ENCODE results near the gene PRODH2.

The PRODH2 gene

DNA sequence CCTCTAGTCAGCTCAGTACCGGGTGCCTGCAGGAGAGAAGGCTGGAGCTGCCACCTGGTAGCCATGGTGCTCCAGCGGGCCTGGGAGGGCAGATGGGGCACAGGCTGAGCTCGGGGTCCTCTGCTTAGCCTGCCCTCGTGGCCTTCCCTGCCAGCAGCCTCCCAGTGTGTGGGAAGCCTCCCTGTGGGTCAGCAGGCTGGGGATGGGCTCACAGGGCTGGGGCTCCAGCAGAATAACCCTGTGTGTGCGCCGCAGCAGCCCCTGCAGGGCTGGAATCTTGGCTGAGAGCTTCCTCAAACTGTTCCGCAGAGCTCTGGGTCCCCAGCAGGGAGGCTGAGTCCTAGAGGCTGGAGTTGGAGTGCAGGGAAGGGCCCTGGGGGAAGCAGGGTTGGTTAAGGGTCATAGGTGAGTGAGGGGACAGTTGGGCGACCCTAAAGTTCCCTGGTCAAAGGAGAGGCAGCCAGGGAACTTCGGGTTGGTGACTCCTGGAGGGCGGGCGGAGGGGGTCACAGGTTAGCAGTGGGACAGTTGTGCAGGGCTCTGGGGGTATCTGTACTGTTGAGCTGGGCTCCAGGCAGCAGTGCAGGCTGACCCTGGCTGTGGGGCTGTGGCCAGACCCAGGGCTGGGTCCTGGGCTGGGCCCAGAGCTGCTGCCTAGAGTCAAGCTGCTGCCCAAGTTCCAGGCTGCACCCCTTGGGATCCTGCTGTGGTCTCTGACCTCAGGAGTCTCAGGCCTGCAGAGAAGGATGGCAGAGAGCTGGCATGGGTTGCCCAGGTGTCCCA is 23.3 kb downstream of the PRODH2 start:
- Histone ChIP-seq H2AFZ (ENCODE audit: low read length) (no peak overlapping the region), H3F3A (ENCODE audit: insufficient read depth, low read length) (no peaks in the 10 kb centered on the region; the same call in 1 of the 2 replicates), H3K4me1 (ENCODE audit: insufficient read depth, low read length, severe bottlenecking) (no peaks in the 10 kb centered on the region), H3K4me3 (ENCODE audit: low read depth, low read length, poor library complexity, severe bottlenecking) (no peak overlapping the region), H3K9me3 (ENCODE audit: low read length) (no peaks in the 10 kb centered on the region), H3K9ac (ENCODE audit: low read length) (no peak overlapping the region), H3K27me3 (ENCODE audit: insufficient read depth, low read length) (no peaks in the 10 kb centered on the region), H3K4me2 (ENCODE audit: low read length) (no peak overlapping the region), H4K20me1 (ENCODE audit: insufficient read depth, low read length) (no peaks in the 10 kb centered on the region), H3K79me2 (ENCODE audit: insufficient read depth, low read length) (no peaks in the 10 kb centered on the region), H3K36me3 (ENCODE audit: insufficient read depth, low read length) (peaks cover 4% of the 10 kb centered on the region), H3K9me2 (ENCODE audit: low read depth, low read length) (no peaks in the 10 kb centered on the region), H3K27ac (ENCODE audit: low read depth, low read length, poor library complexity, severe bottlenecking) (no peak overlapping the region)
- no peak for TF ChIP-seq EZH2 (IDR thresholded peaks at IDR 0.05; ENCODE audit: borderline replicate concordance, low read length)
- TF ChIP-seq, protein P1, sequence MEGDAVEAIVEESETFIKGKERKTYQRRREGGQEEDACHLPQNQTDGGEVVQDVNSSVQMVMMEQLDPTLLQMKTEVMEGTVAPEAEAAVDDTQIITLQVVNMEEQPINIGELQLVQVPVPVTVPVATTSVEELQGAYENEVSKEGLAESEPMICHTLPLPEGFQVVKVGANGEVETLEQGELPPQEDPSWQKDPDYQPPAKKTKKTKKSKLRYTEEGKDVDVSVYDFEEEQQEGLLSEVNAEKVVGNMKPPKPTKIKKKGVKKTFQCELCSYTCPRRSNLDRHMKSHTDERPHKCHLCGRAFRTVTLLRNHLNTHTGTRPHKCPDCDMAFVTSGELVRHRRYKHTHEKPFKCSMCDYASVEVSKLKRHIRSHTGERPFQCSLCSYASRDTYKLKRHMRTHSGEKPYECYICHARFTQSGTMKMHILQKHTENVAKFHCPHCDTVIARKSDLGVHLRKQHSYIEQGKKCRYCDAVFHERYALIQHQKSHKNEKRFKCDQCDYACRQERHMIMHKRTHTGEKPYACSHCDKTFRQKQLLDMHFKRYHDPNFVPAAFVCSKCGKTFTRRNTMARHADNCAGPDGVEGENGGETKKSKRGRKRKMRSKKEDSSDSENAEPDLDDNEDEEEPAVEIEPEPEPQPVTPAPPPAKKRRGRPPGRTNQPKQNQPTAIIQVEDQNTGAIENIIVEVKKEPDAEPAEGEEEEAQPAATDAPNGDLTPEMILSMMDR (IDR thresholded peaks at IDR 0.05; ENCODE audit: low read length), result no peak

- Histone ChIP-seq H3K4me1 (ENCODE audit: insufficient read depth, low read length, severe bottlenecking) (no peaks in the 10 kb centered on the region), H3K36me3 (ENCODE audit: insufficient read depth, low read length) (peaks cover 4% of the 10 kb centered on the region)
These were observed 24.3 kb downstream of the PRODH2 start for GRCh38 chr19:35788205-35788960.

DNA sequence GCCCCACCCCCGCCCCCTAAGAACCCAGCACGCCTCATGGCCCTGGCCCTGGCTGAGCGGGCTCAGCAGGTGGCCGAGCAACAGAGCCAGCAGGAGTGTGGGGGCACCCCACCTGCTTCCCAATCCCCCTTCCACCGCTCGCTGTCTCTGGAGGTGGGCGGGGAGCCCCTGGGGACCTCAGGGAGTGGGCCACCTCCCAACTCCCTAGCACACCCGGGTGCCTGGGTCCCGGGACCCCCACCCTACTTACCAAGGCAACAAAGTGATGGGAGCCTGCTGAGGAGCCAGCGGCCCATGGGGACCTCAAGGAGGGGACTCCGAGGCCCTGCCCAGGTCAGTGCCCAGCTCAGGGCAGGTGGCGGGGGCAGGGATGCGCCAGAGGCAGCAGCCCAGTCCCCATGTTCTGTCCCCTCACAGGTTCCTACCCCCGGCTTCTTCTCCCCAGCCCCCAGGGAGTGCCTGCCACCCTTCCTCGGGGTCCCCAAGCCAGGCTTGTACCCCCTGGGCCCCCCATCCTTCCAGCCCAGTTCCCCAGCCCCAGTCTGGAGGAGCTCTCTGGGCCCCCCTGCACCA is 25.3 kb downstream of the PRODH2 start:
- Histone ChIP-seq H3K27ac (ENCODE audit: low read depth, low read length, poor library complexity, severe bottlenecking) (no peak overlapping the region), H3K27me3 (ENCODE audit: insufficient read depth, low read length) (no peaks in the 10 kb centered on the region), H2AFZ (ENCODE audit: low read length) (no peak overlapping the region), H3K4me3 (ENCODE audit: low read depth, low read length, poor library complexity, severe bottlenecking) (no peak overlapping the region), H3K36me3 (ENCODE audit: insufficient read depth, low read length) (peaks cover 11% of the 10 kb centered on the region), H4K20me1 (ENCODE audit: insufficient read depth, low read length) (no peaks in the 10 kb centered on the region), H3K9me2 (ENCODE audit: low read depth, low read length) (no peaks in the 10 kb centered on the region), H3K9me3 (ENCODE audit: low read length) (no peaks in the 10 kb centered on the region), H3K9ac (ENCODE audit: low read length) (no peak overlapping the region), H3K4me1 (ENCODE audit: insufficient read depth, low read length, severe bottlenecking) (no peaks in the 10 kb centered on the region), H3K79me2 (ENCODE audit: insufficient read depth, low read length) (no peaks in the 10 kb centered on the region), H3K4me2 (ENCODE audit: low read length) (no peak overlapping the region), H3F3A (ENCODE audit: insufficient read depth, low read length) (no peaks in the 10 kb centered on the region; the same call in 1 of the 2 replicates)
- TF ChIP-seq, protein P1 (IDR thresholded peaks at IDR 0.05; ENCODE audit: low read length), result no peak
- no peak for TF ChIP-seq EZH2 (IDR thresholded peaks at IDR 0.05; ENCODE audit: borderline replicate concordance, low read length)

More at GRCh38 chr19:35788205-35788960, 24.3 kb downstream of the PRODH2 start:
- H4K20me1 ChIP-seq (ENCODE audit: insufficient read depth, low read length), result no peaks in the 10 kb centered on the region
- no peaks in the 10 kb centered on the region for H3K9me2 ChIP-seq (ENCODE audit: low read depth, low read length)
- TF ChIP-seq, protein P1 (IDR thresholded peaks at IDR 0.05; ENCODE audit: low read length), result no peak
- TF ChIP-seq EZH2 (IDR thresholded peaks at IDR 0.05; ENCODE audit: borderline replicate concordance, low read length), result no peak
- no peaks in the 10 kb centered on the region for H3K79me2 ChIP-seq (ENCODE audit: insufficient read depth, low read length)
- H3K27me3 ChIP-seq (ENCODE audit: insufficient read depth, low read length), result no peaks in the 10 kb centered on the region
- no peak overlapping the region for H3K27ac ChIP-seq (ENCODE audit: low read depth, low read length, poor library complexity, severe bottlenecking)
- no peak overlapping the region for H2AFZ ChIP-seq (ENCODE audit: low read length)
- no peaks in the 10 kb centered on the region; the same call in 1 of the 2 replicates for H3F3A ChIP-seq (ENCODE audit: insufficient read depth, low read length)
- H3K9ac ChIP-seq (ENCODE audit: low read length), result no peak overlapping the region
- H3K4me3 ChIP-seq (ENCODE audit: low read depth, low read length, poor library complexity, severe bottlenecking), result no peak overlapping the region
- no peak overlapping the region for H3K4me2 ChIP-seq (ENCODE audit: low read length)
- H3K9me3 ChIP-seq (ENCODE audit: low read length), result no peaks in the 10 kb centered on the region

All from OCI-LY1 (cell line).